IMR-90 (cell line): ENCODE results near the gene UCK2. TPM values are rescaled to one million over a fixed set of nuclear protein-coding genes. Genes with fewer than 3 reads are reported as not detected.

Experiments used
- ATAC-seq: fragments of 200-7000 bp; cut with Tn5 transposase; 2 replicates; pipeline ENCODE4 v1.9.1; 2020; ENCODE audit warnings: low read depth, mild to moderate bottlenecking, moderate library complexity
- BruUV-seq: library from RNA; stranded (reverse); fragments of 400-500 nt; replicated peaks from 2 replicates; lab custom pipeline; 2021; lab: Mats Ljungman, UMichigan
- CTCF ChIA-PET: fragments of 300-600 bp; formaldehyde crosslinking; extraction: SDS; loops from one replicate; lab custom pipeline; 2021; ENCODE audit warnings: antibody characterized with exemption; lab: Yijun Ruan, JAX
- POLR2A ChIA-PET: fragments of 300-600 bp; sonication (Branson Sonifier 250); formaldehyde crosslinking; loops from one replicate; lab custom pipeline; 2022; ENCODE audit warnings: antibody characterized with exemption; ENCODE audit not compliant: unreplicated experiment; lab: Charles Lee
- DNase-seq: peaks from one replicate; pipeline ENCODE4 v3.0.0; 2013
- H2AFZ ChIP-seq: replicated peaks from 2 replicates; pipeline ENCODE3; 2013; ENCODE audit warnings: low read length, mild to moderate bottlenecking; ENCODE audit not compliant: poor library complexity
- H2AK5ac ChIP-seq: 2 replicates; pipeline ENCODE4 v1.6.1; 2013; ENCODE audit warnings: low read depth, low read length, inconsistent platforms
- H2AK9ac ChIP-seq: replicated peaks from 2 replicates; pipeline ENCODE3; 2013; ENCODE audit warnings: mild to moderate bottlenecking, low read depth, low read length, moderate library complexity; ENCODE audit not compliant: poor library complexity
- H2BK120ac ChIP-seq: 2 replicates; pipeline ENCODE4 v1.6.1; 2013; ENCODE audit warnings: low read depth, low read length, inconsistent platforms
- H2BK15ac ChIP-seq: 3 replicates; pipeline ENCODE4 v1.6.1; 2013; ENCODE audit warnings: low read depth, low read length, inconsistent platforms
- H2BK20ac ChIP-seq: 2 replicates; pipeline ENCODE4 v1.6.1; 2013; ENCODE audit warnings: low read depth, mild to moderate bottlenecking, inconsistent platforms, low read length, moderate library complexity
- H2BK5ac ChIP-seq: 2 replicates; pipeline ENCODE4 v1.6.1; 2013; ENCODE audit warnings: mild to moderate bottlenecking, low read depth, low read length, inconsistent platforms; ENCODE audit not compliant: poor library complexity, severe bottlenecking
- H3K14ac ChIP-seq: replicated peaks from 2 replicates; pipeline ENCODE4 v1.6.1; 2013; ENCODE audit warnings: low read depth, low read length, inconsistent platforms
- H3K18ac ChIP-seq: 2 replicates; pipeline ENCODE4 v1.6.1; 2013; ENCODE audit warnings: low read depth, low read length, control low read depth
- H3K23ac ChIP-seq: 2 replicates; pipeline ENCODE4 v1.6.1; 2013; ENCODE audit warnings: low read depth, low read length, inconsistent platforms
- H3K27ac ChIP-seq: 2 replicates; pipeline ENCODE4 v1.5.1; 2013; ENCODE audit warnings: mild to moderate bottlenecking, control low read depth, low read length; ENCODE audit not compliant: insufficient read depth
- H3K27me3 ChIP-seq: 2 replicates; pipeline ENCODE4 v1.6.1; 2013; ENCODE audit warnings: low read length; ENCODE audit not compliant: control insufficient read depth, insufficient read depth
- H3K36me3 ChIP-seq: 2 replicates; pipeline ENCODE4 v1.6.1; 2013; ENCODE audit warnings: low read length, mixed read lengths; ENCODE audit not compliant: control insufficient read depth, insufficient read depth
- H3K4ac ChIP-seq: 2 replicates; pipeline ENCODE4 v1.6.1; 2013; ENCODE audit warnings: low read depth, low read length, inconsistent platforms
- H3K4me1 ChIP-seq: 2 replicates; pipeline ENCODE4 v1.6.1; 2013; ENCODE audit warnings: low read length, mixed read lengths; ENCODE audit not compliant: control insufficient read depth, insufficient read depth
- H3K4me2 ChIP-seq: 2 replicates; pipeline ENCODE4 v1.6.1; 2013; ENCODE audit warnings: low read depth, mild to moderate bottlenecking, control low read depth, low read length, moderate library complexity
- H3K4me3 ChIP-seq: 2 replicates; pipeline ENCODE4 v1.5.1; 2013; ENCODE audit warnings: low read depth, mild to moderate bottlenecking, control low read depth, low read length, moderate library complexity; ENCODE audit not compliant: insufficient read depth
- H3K56ac ChIP-seq: 2 replicates; pipeline ENCODE4 v1.6.1; 2013; ENCODE audit warnings: low read length, inconsistent platforms; ENCODE audit not compliant: insufficient read depth; ENCODE audit errors: extremely low read depth
- H3K79me1 ChIP-seq, 2 experiments: 2 replicates each; pipeline ENCODE4 v1.6.1; 2013; ENCODE audit warnings: low read length in 2 of 2, inconsistent platforms in 1 of 2, low read depth in 1 of 2
- H3K9ac ChIP-seq: 2 replicates; pipeline ENCODE4 v1.6.1; 2013; ENCODE audit warnings: low read depth, low read length, control low read depth
- H3K9me1 ChIP-seq: 2 replicates; pipeline ENCODE4 v1.6.1; 2013; ENCODE audit warnings: low read length, inconsistent platforms; ENCODE audit not compliant: insufficient read depth
- H3K9me3 ChIP-seq: 2 replicates; pipeline ENCODE4 v1.6.1; 2013; ENCODE audit warnings: low read length; ENCODE audit not compliant: control insufficient read depth, insufficient read depth
- H4K20me1 ChIP-seq: 2 replicates; pipeline ENCODE4 v1.6.1; 2013; ENCODE audit warnings: low read length, inconsistent platforms; ENCODE audit not compliant: insufficient read depth
- H4K5ac ChIP-seq: 2 replicates; pipeline ENCODE4 v1.6.1; 2013; ENCODE audit warnings: mild to moderate bottlenecking, low read depth, low read length, control low read depth
- H4K8ac ChIP-seq, 2 experiments: 2 replicates each; pipeline ENCODE4 v1.6.1; 2013; ENCODE audit warnings: low read depth in 2 of 2, low read length in 2 of 2, control low read depth in 1 of 2, inconsistent platforms in 1 of 2
- H4K91ac ChIP-seq: 2 replicates; pipeline ENCODE4 v1.6.1; 2013; ENCODE audit warnings: low read depth, low read length, inconsistent platforms; ENCODE audit not compliant: insufficient read depth
- BHLHE40 ChIP-seq: fragments of 150-350 bp; IDR thresholded peaks from 2 replicates; pipeline ENCODE4 v1.6.1; 2016; ENCODE audit warnings: mild to moderate bottlenecking, low read depth, low read length
- CEBPB ChIP-seq: IDR thresholded peaks from 2 replicates; pipeline ENCODE4 v1.6.1; 2012; ENCODE audit warnings: low read depth, low read length, improper control_type of control experiment
- CHD1 ChIP-seq: IDR thresholded peaks from 2 replicates; pipeline ENCODE4 v1.6.1; 2012; ENCODE audit warnings: low read depth, low read length, improper control_type of control experiment
- CTCF ChIP-seq: conservative IDR thresholded peaks from 2 replicates; pipeline ENCODE4 v1.5.1; 2012; ENCODE audit warnings: mild to moderate bottlenecking, low read depth, low read length, improper control_type of control experiment
- ELK1 ChIP-seq: fragments of 150-350 bp; IDR thresholded peaks from 2 replicates; pipeline ENCODE4 v1.6.1; 2016; ENCODE audit warnings: low read depth, mild to moderate bottlenecking, low read length, moderate library complexity, borderline replicate concordance
- FOS ChIP-seq: fragments of 150-350 bp; IDR thresholded peaks from 2 replicates; pipeline ENCODE4 v1.6.1; 2016; ENCODE audit warnings: low read depth, low read length
- MAFK ChIP-seq: IDR thresholded peaks from 2 replicates; pipeline ENCODE4 v1.6.1; 2012; ENCODE audit warnings: low read depth, low read length, improper control_type of control experiment
- MAZ ChIP-seq: IDR thresholded peaks from 2 replicates; pipeline ENCODE4 v1.6.1; 2012; ENCODE audit warnings: low read depth, mild to moderate bottlenecking, low read length, improper control_type of control experiment, moderate library complexity, borderline replicate concordance
- MXI1 ChIP-seq: IDR thresholded peaks from 2 replicates; pipeline ENCODE4 v1.6.1; 2012; ENCODE audit warnings: low read depth, mild to moderate bottlenecking, low read length, moderate library complexity, borderline replicate concordance
- NFE2L2 ChIP-seq: fragments of 150-350 bp; IDR thresholded peaks from 2 replicates; pipeline ENCODE4 v1.6.1; 2016; ENCODE audit warnings: low read depth, mild to moderate bottlenecking, low read length
- POLR2A ChIP-seq: IDR thresholded peaks from 2 replicates; pipeline ENCODE4 v1.6.1; 2012; ENCODE audit warnings: mild to moderate bottlenecking, low read depth, low read length
- RAD21 ChIP-seq: IDR thresholded peaks from 2 replicates; pipeline ENCODE4 v1.6.1; 2012; ENCODE audit warnings: low read length, improper control_type of control experiment
- RCOR1 ChIP-seq: IDR thresholded peaks from 2 replicates; pipeline ENCODE4 v1.6.1; 2012; ENCODE audit warnings: mild to moderate bottlenecking, low read length, improper control_type of control experiment; ENCODE audit not compliant: insufficient replicate concordance
- RFX5 ChIP-seq: IDR thresholded peaks from 2 replicates; pipeline ENCODE4 v1.8.0; 2012; ENCODE audit warnings: low read depth, mild to moderate bottlenecking, low read length, moderate library complexity
- SMC3 ChIP-seq: fragments of 150-350 bp; IDR thresholded peaks from 2 replicates; pipeline ENCODE4 v1.6.1; 2016; ENCODE audit warnings: low read depth, mild to moderate bottlenecking, antibody characterized with exemption, low read length, moderate library complexity
- USF2 ChIP-seq: fragments of 150-350 bp; IDR thresholded peaks from 2 replicates; pipeline ENCODE4 v1.6.1; 2017; ENCODE audit warnings: mild to moderate bottlenecking, antibody characterized with exemption, low read length, low read depth
- WGBS, 2 experiments: methylation state at CpG; one replicate each; pipeline versions ENCODE4 v1.1.5 to v1.1.7; 2013; ENCODE audit warnings: missing lambda C conversion rate in 2 of 2; ENCODE audit not compliant: insufficient read length in 1 of 2; ENCODE audit errors: extremely low coverage in 2 of 2; 5-methylcytosine and 5-hydroxymethylcytosine counted together
- dilution Hi-C: fragments of 300-500 bp; cut with HindIII; formaldehyde crosslinking; loops from one replicate; pipeline ENCODE4 v1.14.3; 2018; ENCODE audit warnings: low sequenced_read_pairs; ENCODE audit not compliant: unreplicated experiment
- in situ Hi-C: fragments of 300-500 bp; cut with MboI; formaldehyde crosslinking; loops from 3 replicates; pipeline ENCODE4 v1.14.3; 2019; ENCODE audit warnings: low sequenced_read_pairs, inconsistent platforms, mixed read lengths
- intact Hi-C: fragments of 100-400 bp; cut with micrococcal nuclease; formaldehyde crosslinking; loops from 2 replicates; pipeline ENCODE4 v1.10.0; 2022
- polyA plus RNA-seq, 3 experiments: library from polyadenylated mRNA; depleted of rRNA; stranded (reverse); fragments of >200 nt; gene quantifications; 2 replicates each; pipeline ENCODE4 v1.2.3, GENCODE V29; 2012; ENCODE audit warnings: low replicate concordance in 1 of 3
- total RNA-seq: library from RNA; depleted of rRNA; stranded (reverse); fragments of >200 nt; gene quantifications from 2 replicates; pipeline ENCODE4 v1.2.3, GENCODE V29; 2012

UCK2 gene
- total and polyA plus RNA-seq, 2 of the 4 experiments (the other 2 are of a cell fraction): 83.0 to 87.8 TPM

- peaks cover 5% of the 10 kb centered on the region for H3K9me3 ChIP-seq
- no peak overlapping the region for H3K27ac ChIP-seq
- H3K36me3 ChIP-seq: no peaks in the 10 kb centered on the region
- peak overlapping the region; percentile 19 for H2BK5ac ChIP-seq
- H4K91ac ChIP-seq: no peak overlapping the region
- in situ Hi-C loops (no loop called here), intact Hi-C loops (no loop called here), dilution Hi-C loops (no loop called here)
- no peaks in the 10 kb centered on the region for H4K20me1 ChIP-seq
- DNase-seq (no peak), ATAC-seq (no peak)
- no peak overlapping the region for H3K23ac ChIP-seq
- CTCF ChIA-PET: no interaction called here
- H2AK9ac ChIP-seq: no peak overlapping the region
- no peaks in the 10 kb centered on the region for H3K9me1 ChIP-seq
- H3K27me3 ChIP-seq: no peaks in the 10 kb centered on the region; the same call in 1 of the 2 replicates
- no TSS peak for BruUV-seq
- H3K79me1 ChIP-seq: no peaks in the 10 kb centered on the region
- H2AK5ac ChIP-seq: no peak overlapping the region
- no peak overlapping the region for H3K4me2 ChIP-seq
- no peak overlapping the region for H4K8ac ChIP-seq
- peak overlapping the region; percentile 23 for H2AFZ ChIP-seq
- no peak overlapping the region for H3K18ac ChIP-seq
- H3K9ac ChIP-seq: no peak overlapping the region
- no peak overlapping the region for H3K4me3 ChIP-seq
- H2BK120ac ChIP-seq: no peak overlapping the region
- H2BK15ac ChIP-seq: no peak overlapping the region
- TF ChIP-seq NFE2L2 (no peak), POLR2A (no peak), RFX5 (no peak), MAFK (no peak), FOS (no peak), CHD1 (no peak), MXI1 (no peak), MAZ (no peak), RCOR1 (no peak), SMC3 (no peak), CTCF (no peak), BHLHE40 (no peak), ELK1 (no peak), CEBPB (no peak), RAD21 (no peak), USF2 (no peak)
- POLR2A ChIA-PET: no interaction called here
- H3K14ac ChIP-seq: no peak overlapping the region
- no peak overlapping the region for H3K4ac ChIP-seq
- H2BK20ac ChIP-seq: 0 out of 2 replicates have a peak overlapping the region, but pooled peaks have one; percentile 14
- H3K56ac ChIP-seq: no peak overlapping the region
- H3K4me1 ChIP-seq: peaks cover 3% of the 10 kb centered on the region; the same call in 1 of the 2 replicates
- WGBS, 2 experiments: 29% methylated on average over 1 of the region's 2 CpGs; no CpG with 5 or more reads in 1 of the 2 experiments
- H4K5ac ChIP-seq: no peak overlapping the region
Measured at GRCh38 chr1:165795894-165796293, 31.5 kb upstream of the UCK2 start.
